ENCODE measurements around the gene TNNT2. TPM values are rescaled to one million over a fixed set of nuclear protein-coding genes. Genes with fewer than 3 reads are reported as not detected.

The TNNT2 gene
- total RNA-seq, 1 donor from 2014 or later, result 6.1 TPM

- Histone ChIP-seq H2AFZ (ENCODE audit: low read depth, low read length) (no peak overlapping the region), H3K4me1 (ENCODE audit: insufficient read depth, low read length) (no peaks in the 10 kb centered on the region), H3K36me3 (ENCODE audit: insufficient read depth, low read length) (no peaks in the 10 kb centered on the region), H3K4me2 (ENCODE audit: low read length) (no peak overlapping the region), H3K4me3 (ENCODE audit: insufficient read depth, low read depth, low read length) (no peak overlapping the region), H3K9me3 (ENCODE audit: insufficient read depth, low read depth, low read length) (no peaks in the 10 kb centered on the region), H3K27me3 (ENCODE audit: insufficient read depth, low read length) (peaks cover 18% of the 10 kb centered on the region), H3K27ac (ENCODE audit: low read depth, low read length) (no peak overlapping the region), H3K9ac (ENCODE audit: low read length) (no peak overlapping the region), H3K79me2 (ENCODE audit: insufficient read depth, low read length) (no peaks in the 10 kb centered on the region), H4K20me1 (ENCODE audit: insufficient read depth, low read length) (no peaks in the 10 kb centered on the region)
- DNase-seq (ENCODE audit: low read depth) (no peak), FAIRE-seq (no peak)
- no peaks in the 10 kb centered on the region for H3K9me3 Mint-ChIP-seq (ENCODE audit: unreplicated experiment)
- peaks cover 4% of the 10 kb centered on the region for H3K36me3 Mint-ChIP-seq (ENCODE audit: low read depth, unreplicated experiment)
- H3K4me1 Mint-ChIP-seq (ENCODE audit: low read depth, unreplicated experiment), result peaks cover 13% of the 10 kb centered on the region
- H3K4me3 Mint-ChIP-seq (ENCODE audit: unreplicated experiment), result no peak overlapping the region
- peaks cover 50% of the 10 kb centered on the region for H3K27me3 Mint-ChIP-seq (ENCODE audit: low read depth, unreplicated experiment)
- no peak overlapping the region for H3K27ac Mint-ChIP-seq (ENCODE audit: unreplicated experiment)
- TF ChIP-seq, protein P1, sequence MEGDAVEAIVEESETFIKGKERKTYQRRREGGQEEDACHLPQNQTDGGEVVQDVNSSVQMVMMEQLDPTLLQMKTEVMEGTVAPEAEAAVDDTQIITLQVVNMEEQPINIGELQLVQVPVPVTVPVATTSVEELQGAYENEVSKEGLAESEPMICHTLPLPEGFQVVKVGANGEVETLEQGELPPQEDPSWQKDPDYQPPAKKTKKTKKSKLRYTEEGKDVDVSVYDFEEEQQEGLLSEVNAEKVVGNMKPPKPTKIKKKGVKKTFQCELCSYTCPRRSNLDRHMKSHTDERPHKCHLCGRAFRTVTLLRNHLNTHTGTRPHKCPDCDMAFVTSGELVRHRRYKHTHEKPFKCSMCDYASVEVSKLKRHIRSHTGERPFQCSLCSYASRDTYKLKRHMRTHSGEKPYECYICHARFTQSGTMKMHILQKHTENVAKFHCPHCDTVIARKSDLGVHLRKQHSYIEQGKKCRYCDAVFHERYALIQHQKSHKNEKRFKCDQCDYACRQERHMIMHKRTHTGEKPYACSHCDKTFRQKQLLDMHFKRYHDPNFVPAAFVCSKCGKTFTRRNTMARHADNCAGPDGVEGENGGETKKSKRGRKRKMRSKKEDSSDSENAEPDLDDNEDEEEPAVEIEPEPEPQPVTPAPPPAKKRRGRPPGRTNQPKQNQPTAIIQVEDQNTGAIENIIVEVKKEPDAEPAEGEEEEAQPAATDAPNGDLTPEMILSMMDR (IDR thresholded peaks at IDR 0.05; ENCODE audit: insufficient read depth, low read depth, low read length), result no peak
- TF ChIP-seq EZH2 (IDR thresholded peaks at IDR 0.05; ENCODE audit: insufficient read depth, low read length), result no peak
These were observed 20.8 kb downstream of the TNNT2 start for GRCh38 chr1:201356701-201357100.

- Histone ChIP-seq H3K4me1 (ENCODE audit: insufficient read depth, low read length) (no peaks in the 10 kb centered on the region), H3K27me3 (ENCODE audit: insufficient read depth, low read length) (peaks cover 18% of the 10 kb centered on the region), H2AFZ (ENCODE audit: low read depth, low read length) (no peak overlapping the region), H3K4me2 (ENCODE audit: low read length) (no peak overlapping the region), H3K9ac (ENCODE audit: low read length) (no peak overlapping the region), H4K20me1 (ENCODE audit: insufficient read depth, low read length) (no peaks in the 10 kb centered on the region), H3K79me2 (ENCODE audit: insufficient read depth, low read length) (no peaks in the 10 kb centered on the region), H3K4me3 (ENCODE audit: insufficient read depth, low read depth, low read length) (no peak overlapping the region), H3K27ac (ENCODE audit: low read depth, low read length) (no peak overlapping the region), H3K9me3 (ENCODE audit: insufficient read depth, low read depth, low read length) (no peaks in the 10 kb centered on the region), H3K36me3 (ENCODE audit: insufficient read depth, low read length) (no peaks in the 10 kb centered on the region)
- no peak overlapping the region for H3K4me3 Mint-ChIP-seq (ENCODE audit: unreplicated experiment)
- peaks cover 13% of the 10 kb centered on the region for H3K4me1 Mint-ChIP-seq (ENCODE audit: low read depth, unreplicated experiment)
- H3K9me3 Mint-ChIP-seq (ENCODE audit: unreplicated experiment), result no peaks in the 10 kb centered on the region
- no peak for DNase-seq (ENCODE audit: low read depth)
- H3K36me3 Mint-ChIP-seq (ENCODE audit: low read depth, unreplicated experiment), result peaks cover 4% of the 10 kb centered on the region
- no peak overlapping the region for H3K27ac Mint-ChIP-seq (ENCODE audit: unreplicated experiment)
- FAIRE-seq, result no peak
- TF ChIP-seq EZH2 (IDR thresholded peaks at IDR 0.05; ENCODE audit: insufficient read depth, low read length), result no peak
- TF ChIP-seq, protein P1 (IDR thresholded peaks at IDR 0.05; ENCODE audit: insufficient read depth, low read depth, low read length), result no peak
- peaks cover 54% of the 10 kb centered on the region for H3K27me3 Mint-ChIP-seq (ENCODE audit: low read depth, unreplicated experiment)
These were observed 21.2 kb downstream of the TNNT2 start for GRCh38 chr1:201356236-201356635.

- no peaks in the 10 kb centered on the region for H3K9me3 Mint-ChIP-seq (ENCODE audit: unreplicated experiment)
- H2AFZ ChIP-seq (ENCODE audit: low read depth, low read length), result no peak overlapping the region
These were observed 22.0 kb downstream of the TNNT2 start for GRCh38 chr1:201355471-201355870.

More at GRCh38 chr1:201355471-201355870, 22.0 kb downstream of the TNNT2 start:
- Mint-ChIP-seq H3K4me1 (ENCODE audit: low read depth, unreplicated experiment) (peaks cover 13% of the 10 kb centered on the region), H3K27ac (ENCODE audit: unreplicated experiment) (no peak overlapping the region), H3K27me3 (ENCODE audit: low read depth, unreplicated experiment) (peaks cover 57% of the 10 kb centered on the region), H3K4me3 (ENCODE audit: unreplicated experiment) (no peak overlapping the region), H3K36me3 (ENCODE audit: low read depth, unreplicated experiment) (peaks cover 4% of the 10 kb centered on the region)
- no peak overlapping the region for H3K4me2 ChIP-seq (ENCODE audit: low read length)
- TF ChIP-seq, protein P1 (IDR thresholded peaks at IDR 0.05; ENCODE audit: insufficient read depth, low read depth, low read length), result no peak
- TF ChIP-seq EZH2 (IDR thresholded peaks at IDR 0.05; ENCODE audit: insufficient read depth, low read length), result no peak
- no peaks in the 10 kb centered on the region for H4K20me1 ChIP-seq (ENCODE audit: insufficient read depth, low read length)
- DNase-seq (ENCODE audit: low read depth), result no peak
- no peaks in the 10 kb centered on the region for H3K9me3 ChIP-seq (ENCODE audit: insufficient read depth, low read depth, low read length)
- no peak overlapping the region for H3K27ac ChIP-seq (ENCODE audit: low read depth, low read length)
- no peak overlapping the region for H3K4me3 ChIP-seq (ENCODE audit: insufficient read depth, low read depth, low read length)
- H3K27me3 ChIP-seq (ENCODE audit: insufficient read depth, low read length), result peaks cover 18% of the 10 kb centered on the region
- no peak overlapping the region for H3K9ac ChIP-seq (ENCODE audit: low read length)
- no peaks in the 10 kb centered on the region for H3K4me1 ChIP-seq (ENCODE audit: insufficient read depth, low read length)
- H3K79me2 ChIP-seq (ENCODE audit: insufficient read depth, low read length), result no peaks in the 10 kb centered on the region
- no peaks in the 10 kb centered on the region for H3K36me3 ChIP-seq (ENCODE audit: insufficient read depth, low read length)
- no peak for FAIRE-seq
